Mesodermal cell (in vitro differentiated cells): Measurements from ENCODE around the gene BEGAIN.

ENCODE experiments used
- H3K27ac ChIP-seq: 2 replicates; pipeline ENCODE4 v1.7.0; 2013; ENCODE audit warnings: mild to moderate bottlenecking, low read depth, low read length, moderate library complexity; ENCODE audit not compliant: severe bottlenecking
- H3K36me3 ChIP-seq: 2 replicates; pipeline ENCODE4 v1.7.1; 2013; ENCODE audit warnings: mild to moderate bottlenecking, low read length, moderate library complexity; ENCODE audit not compliant: control insufficient read depth, insufficient read depth
- H3K4me1 ChIP-seq: one replicate; pipeline ENCODE4 v1.7.1; 2013; ENCODE audit warnings: mild to moderate bottlenecking, low read length; ENCODE audit not compliant: insufficient read depth, control insufficient read depth, poor library complexity, severe bottlenecking
- H3K4me3 ChIP-seq: 2 replicates; pipeline ENCODE4 v1.7.0; 2013; ENCODE audit warnings: low read length, control low read depth, mild to moderate bottlenecking; ENCODE audit not compliant: insufficient read depth, poor library complexity, severe bottlenecking; ENCODE audit errors: extremely low read depth
- H3K9me3 ChIP-seq: 2 replicates; pipeline ENCODE4 v1.7.1; 2013; ENCODE audit warnings: mild to moderate bottlenecking, low read length, moderate library complexity; ENCODE audit not compliant: control insufficient read depth
- WGBS, 2 experiments: methylation state at CpG; one replicate each; pipeline ENCODE4 v1.1.5; 2013; ENCODE audit warnings: missing lambda C conversion rate in 2 of 2; ENCODE audit not compliant: insufficient coverage in 2 of 2; 5-methylcytosine and 5-hydroxymethylcytosine counted together

Gene BEGAIN

DNA sequence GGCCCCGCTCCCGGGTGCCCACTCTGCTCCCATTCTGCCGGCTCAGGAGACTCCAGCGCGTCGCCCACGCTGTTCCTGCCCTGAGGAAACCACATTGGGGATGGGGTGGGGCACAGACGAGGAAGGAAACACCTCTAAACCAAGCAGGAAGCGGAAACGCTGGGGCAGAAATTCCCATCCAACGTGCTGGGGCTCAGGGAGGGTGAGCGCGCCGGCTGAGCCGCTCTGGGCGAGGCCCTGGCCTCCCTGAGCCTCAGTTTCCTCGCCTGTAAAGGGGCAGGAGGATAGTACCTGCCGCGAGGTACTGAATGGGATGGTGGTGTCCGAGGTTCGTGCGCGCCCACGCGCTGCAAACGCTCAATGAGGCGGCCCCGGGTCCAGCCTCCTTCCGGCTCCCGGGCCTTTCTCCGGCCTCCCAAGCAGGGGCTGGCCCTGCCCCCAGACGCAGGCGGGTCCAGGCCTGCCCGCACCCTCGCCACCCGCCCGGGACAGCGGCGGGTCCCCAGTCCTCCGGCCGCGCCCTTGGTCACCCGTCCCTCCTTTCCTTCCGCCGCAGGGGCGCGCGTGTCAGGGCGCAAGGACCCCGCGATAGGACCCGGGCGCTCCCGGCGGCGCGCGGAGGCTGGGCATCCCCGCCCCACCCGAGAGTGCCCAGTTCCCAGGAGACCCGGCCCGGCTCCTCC, 673 bp downstream of the BEGAIN start:
- Histone ChIP-seq H3K36me3 (no peaks in the 10 kb centered on the region), H3K4me3 (peak overlapping the region; percentile 53), H3K9me3 (no peaks in the 10 kb centered on the region), H3K27ac (no peak overlapping the region), H3K4me1 (peaks cover 4% of the 10 kb centered on the region)
- WGBS, 2 experiments: 7 to 10% methylated on average over 59 of the region's 62 CpGs

DNA sequence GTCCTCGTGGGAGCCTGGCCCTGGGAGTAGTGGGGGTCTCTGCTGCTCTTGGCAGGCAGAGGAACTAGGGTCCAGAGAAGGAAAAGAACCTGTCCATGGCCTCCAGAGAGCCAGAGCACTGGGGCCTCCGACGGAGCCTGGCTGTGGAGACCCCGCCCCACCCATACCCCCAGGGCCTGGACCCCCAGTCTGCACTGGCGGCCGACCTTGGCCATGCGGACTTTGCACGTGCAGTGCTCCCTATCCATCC, 1.1 kb downstream of the BEGAIN start:
- H3K36me3 ChIP-seq: no peaks in the 10 kb centered on the region
- H3K27ac ChIP-seq: no peak overlapping the region
- H3K9me3 ChIP-seq: no peaks in the 10 kb centered on the region
- 59 to 68% methylated on average over 7 of the region's 8 CpGs for WGBS, 2 experiments
- H3K4me3 ChIP-seq: no peak overlapping the region
- peaks cover 4% of the 10 kb centered on the region for H3K4me1 ChIP-seq

DNA sequence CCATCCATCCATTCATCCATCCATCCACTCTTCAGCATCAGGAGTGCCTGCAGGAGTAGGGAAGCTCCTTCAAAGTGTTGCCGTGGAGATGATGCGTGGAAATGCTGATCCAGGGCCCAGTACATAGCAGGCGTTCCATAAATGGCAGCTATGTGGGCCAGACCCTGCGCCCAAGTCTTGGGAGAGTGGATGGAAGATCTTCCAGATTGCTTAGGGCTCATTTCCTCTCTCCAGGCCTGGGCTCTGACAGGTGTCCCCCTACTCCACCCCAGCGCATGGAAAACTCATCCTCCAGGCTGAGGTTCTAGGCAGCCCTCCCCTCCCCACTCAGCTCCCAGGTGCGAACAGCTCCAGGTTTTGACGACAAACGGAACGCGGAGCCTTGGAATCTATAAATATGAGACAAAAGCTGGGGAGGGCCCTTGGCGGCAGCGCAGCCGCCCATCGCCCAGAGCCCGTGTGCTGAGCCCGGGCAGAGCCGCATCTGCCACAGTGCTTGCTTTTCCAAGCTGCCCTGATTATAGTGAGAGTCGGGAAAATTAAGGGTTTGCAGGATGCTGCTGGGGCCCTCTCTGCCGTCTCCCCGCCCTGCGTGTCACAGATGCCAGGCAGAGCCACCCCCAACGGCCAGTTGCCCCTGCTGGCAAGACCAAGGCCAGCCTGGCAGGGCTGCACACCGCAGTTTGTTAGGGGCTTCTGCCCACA, 1.6 kb downstream of the BEGAIN start:
- no peaks in the 10 kb centered on the region for H3K36me3 ChIP-seq
- no peak overlapping the region for H3K4me3 ChIP-seq
- H3K27ac ChIP-seq: no peak overlapping the region
- H3K4me1 ChIP-seq: peaks cover 4% of the 10 kb centered on the region
- 97 to 98% methylated on average over 17 to 22 of the region's 23 CpGs for WGBS, 2 experiments
- H3K9me3 ChIP-seq: no peaks in the 10 kb centered on the region

DNA sequence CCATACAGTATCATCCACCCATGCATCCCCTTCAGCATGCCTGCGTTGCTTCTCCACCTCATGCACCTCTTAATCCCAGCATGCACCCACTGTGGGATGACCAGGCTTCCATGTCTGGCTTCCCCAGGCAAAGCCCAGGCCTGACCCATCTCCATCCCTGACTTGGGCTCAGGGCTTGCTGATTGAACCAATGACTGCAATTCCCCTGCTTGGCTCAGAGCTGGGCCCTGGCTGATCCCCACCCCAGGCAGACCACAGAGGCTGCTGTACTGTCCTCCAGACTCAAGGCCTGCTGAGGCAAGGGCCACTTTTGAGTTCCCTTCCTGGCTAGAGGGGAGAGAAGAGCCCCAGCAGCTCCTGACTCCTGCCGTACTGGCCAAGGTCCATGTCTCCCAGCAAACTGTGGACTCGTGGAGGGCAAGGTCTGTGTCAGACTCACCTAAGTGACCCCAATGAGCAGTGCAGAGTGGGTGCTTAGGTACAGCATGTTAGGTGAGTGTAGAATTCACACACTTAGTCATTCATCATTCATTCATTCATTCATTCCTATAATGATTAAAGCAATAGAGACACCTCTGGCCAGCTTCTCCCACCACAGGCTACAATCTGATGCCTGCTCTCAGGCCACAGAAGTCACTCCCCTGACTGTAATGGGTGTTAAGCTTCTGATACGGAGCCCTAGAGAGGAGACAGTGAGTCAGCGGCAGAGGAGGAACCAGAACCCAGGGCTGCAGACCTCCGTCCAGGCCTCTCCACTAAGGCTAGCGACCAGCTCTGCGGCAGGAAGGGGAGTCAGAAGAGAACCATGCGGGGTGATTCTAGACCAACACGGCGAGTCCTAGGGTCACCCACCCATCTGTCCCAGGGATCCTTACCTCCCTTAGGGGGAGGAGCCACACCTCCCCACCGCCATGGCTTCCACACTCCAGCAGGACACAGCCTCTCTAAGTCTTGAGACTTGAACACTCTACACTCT, 2.9 kb downstream of the BEGAIN start:
- Histone ChIP-seq H3K4me1 (peaks cover 4% of the 10 kb centered on the region), H3K27ac (no peak overlapping the region), H3K9me3 (no peaks in the 10 kb centered on the region), H3K4me3 (no peak overlapping the region), H3K36me3 (no peaks in the 10 kb centered on the region)
- 88 to 90% methylated on average over 9 to 12 of the region's 12 CpGs for WGBS, 2 experiments

DNA sequence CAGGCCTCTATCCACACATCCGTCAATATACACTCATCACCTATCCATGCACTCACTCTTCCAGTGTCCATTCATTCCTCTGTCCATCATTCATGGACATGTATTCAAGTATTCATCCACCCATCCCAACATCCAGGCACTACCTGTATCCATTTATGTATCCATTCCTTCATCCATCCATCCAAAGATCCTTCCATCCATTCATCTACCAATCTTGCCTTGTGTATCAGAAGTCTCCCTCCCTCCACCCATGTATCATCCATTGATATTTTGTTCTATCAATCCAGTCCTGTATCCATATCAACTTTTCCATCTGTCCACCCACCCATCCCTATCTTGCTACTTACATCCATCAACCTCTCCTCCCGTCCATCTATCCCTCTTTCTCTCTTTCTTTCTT, 4.0 kb downstream of the BEGAIN start:
- Histone ChIP-seq H3K4me1 (peaks cover 4% of the 10 kb centered on the region), H3K9me3 (no peaks in the 10 kb centered on the region), H3K4me3 (no peak overlapping the region), H3K27ac (no peak overlapping the region), H3K36me3 (no peaks in the 10 kb centered on the region)
- WGBS, 2 experiments: 93 to 96% methylated on average over 2 of the region's 2 CpGs

DNA sequence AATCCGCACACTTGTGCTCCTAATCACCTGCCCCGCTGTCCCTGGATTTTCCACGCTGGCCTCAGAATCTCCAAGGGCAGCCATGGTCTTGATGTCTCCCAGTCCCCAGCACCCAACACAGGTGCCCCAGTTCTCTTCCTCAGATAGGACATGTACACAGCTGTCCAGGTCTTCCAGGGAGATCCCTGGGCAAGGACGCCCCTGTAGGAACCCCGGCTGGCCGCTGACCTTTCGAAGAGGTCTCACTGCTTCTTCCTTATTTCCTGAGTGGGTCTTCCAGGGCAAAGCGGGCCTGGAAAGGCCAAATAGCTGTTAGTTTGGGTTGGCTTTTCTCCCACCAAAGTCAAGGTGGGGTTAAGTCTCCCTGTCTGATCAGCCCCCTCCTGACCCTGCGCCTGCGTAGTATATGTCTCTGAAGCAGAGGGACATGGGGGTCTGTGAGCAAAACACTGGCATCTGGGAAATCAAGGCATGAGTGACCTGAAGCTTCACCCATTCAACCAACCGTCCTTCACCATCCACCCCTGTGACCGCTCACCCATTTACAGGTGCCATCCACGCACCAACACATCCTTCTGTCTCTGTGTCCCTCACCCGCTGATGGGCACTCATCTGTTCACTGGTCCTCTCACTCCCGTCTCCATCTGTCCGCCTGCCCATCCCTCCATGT, 4.6 kb downstream of the BEGAIN start:
- Histone ChIP-seq H3K9me3 (no peaks in the 10 kb centered on the region), H3K4me3 (no peak overlapping the region), H3K4me1 (peaks cover 4% of the 10 kb centered on the region), H3K36me3 (no peaks in the 10 kb centered on the region), H3K27ac (no peak overlapping the region)
- WGBS, 2 experiments: 96 to 97% methylated on average over 13 to 14 of the region's 16 CpGs

DNA sequence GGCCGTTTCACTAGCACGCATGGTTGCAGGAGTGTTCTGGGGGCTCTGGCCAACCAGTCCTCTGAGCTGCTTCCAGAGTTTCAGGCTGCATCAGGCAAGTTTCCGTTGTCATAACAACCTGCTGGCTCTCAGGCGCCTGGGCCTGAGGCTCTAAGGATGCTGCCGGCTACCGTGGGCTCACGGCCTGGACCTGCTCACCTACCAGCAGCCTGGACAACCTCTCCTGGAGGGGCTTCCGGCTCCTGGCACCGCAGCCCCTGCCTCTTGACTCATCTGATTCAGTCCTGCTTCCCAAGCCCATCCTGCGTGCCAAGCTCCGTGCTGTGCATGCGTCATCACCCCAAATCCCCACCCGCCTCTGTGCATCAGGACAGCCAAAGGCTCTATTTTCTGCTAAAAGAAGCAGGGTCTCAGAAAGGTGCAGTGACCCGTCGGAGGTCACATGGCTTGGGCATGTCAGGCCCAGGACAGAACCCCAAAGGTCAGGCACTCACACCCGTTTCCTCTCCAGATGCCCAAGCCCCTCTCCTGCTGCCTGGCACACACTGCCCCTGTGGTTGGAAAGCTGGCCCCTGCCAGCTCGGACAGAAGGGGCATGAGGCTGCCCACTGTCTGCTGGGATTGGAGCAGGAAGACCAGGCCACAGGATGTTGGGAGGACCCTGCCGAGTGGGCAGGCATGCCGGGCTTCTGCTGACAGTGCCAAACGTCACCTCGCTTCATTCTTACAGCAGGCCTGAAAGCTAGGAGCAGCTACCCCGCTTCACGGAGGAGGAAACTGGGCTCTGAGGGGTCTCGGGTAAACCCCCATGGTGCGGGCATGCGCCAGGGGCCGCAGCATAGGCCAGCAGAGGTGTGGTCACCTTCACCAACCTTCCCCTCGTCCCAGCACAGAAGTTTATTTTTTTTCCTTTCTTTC, 5.7 kb downstream of the BEGAIN start:
- WGBS, 2 experiments: 90 to 92% methylated on average over 27 to 28 of the region's 28 CpGs
- Histone ChIP-seq H3K4me1 (peaks cover 4% of the 10 kb centered on the region), H3K9me3 (no peaks in the 10 kb centered on the region), H3K36me3 (no peaks in the 10 kb centered on the region), H3K4me3 (no peak overlapping the region), H3K27ac (no peak overlapping the region)

DNA sequence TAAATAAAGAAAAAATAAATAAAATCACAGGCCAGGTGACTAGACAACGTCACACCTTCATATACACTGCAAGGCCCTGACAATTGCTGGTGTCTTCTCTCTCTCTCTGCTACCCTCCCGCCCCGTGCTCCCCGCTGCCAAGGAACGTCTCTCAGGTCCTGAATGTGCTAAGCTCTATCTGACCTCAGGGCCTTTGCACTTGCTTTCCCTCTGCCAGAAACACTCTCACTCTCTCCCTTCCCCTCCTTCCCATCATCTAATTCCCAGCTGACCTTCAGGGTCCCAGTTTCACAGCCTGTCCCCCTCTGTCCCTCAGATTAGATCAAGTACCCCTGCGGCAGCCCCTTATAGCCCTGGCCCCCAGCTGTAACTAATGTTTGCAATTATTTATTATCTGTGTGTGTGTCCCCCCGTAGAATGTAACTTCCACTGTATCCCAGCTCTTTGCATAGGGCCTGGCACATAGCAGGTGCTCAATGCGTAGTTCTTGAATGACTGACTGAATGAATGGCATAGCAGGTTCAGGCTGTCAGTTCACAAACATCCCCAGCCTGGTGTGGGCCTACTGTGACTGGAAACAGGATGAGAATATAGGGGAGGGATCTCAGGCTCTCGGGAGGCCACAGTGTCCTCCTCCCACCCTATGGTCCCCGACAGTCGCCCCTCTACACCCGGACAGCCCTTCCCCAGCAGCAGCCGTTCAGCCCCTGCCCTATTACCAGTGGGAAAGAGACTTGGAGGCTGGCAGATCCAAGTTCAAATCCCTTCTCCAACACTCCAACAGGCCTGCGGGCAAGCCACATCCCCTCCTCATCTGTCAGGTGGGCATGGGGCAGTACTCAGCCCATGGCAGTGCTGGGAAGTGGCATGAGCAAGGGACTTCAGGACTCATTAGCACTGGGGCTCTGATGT, 6.6 kb downstream of the BEGAIN start:
- Histone ChIP-seq H3K4me1 (no peaks in the 10 kb centered on the region), H3K4me3 (no peak overlapping the region), H3K9me3 (no peaks in the 10 kb centered on the region), H3K36me3 (no peaks in the 10 kb centered on the region), H3K27ac (no peak overlapping the region)
- 81 to 96% methylated on average over 9 to 10 of the region's 14 CpGs for WGBS, 2 experiments

DNA sequence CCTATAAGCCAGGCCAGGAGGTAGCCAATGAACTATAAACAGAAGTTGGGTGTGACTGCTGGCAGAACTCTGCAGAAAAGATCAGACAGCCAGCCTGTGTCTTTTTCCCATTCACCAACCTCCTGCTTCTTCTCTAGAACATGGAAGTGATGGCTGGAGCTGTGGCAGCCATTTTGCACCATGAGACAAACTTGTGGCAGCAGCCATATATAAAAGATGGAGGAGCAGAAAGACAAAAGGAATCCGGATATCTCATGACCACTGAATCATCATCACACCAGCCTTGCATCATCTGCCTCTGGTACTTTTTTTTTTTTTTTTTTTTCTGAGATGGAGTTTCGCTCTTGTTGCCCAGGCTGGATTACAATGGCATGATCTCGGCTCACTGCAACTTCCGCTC, 8.7 kb downstream of the BEGAIN start:
- Histone ChIP-seq H3K27ac (no peak overlapping the region), H3K4me1 (peaks cover 1% of the 10 kb centered on the region), H3K9me3 (no peaks in the 10 kb centered on the region), H3K4me3 (no peak overlapping the region), H3K36me3 (no peaks in the 10 kb centered on the region)
- WGBS, 2 experiments: 93 to 100% methylated on average over 2 to 4 of the region's 4 CpGs
